K562 (cell line): ENCODE results near the gene GREB1. TPM values are rescaled to one million over a fixed set of nuclear protein-coding genes. Genes with fewer than 3 reads are reported as not detected.

Experiments
- HDAC2 ChIP-seq: fragments of 450-650 bp; IDR thresholded peaks from 2 replicates; pipeline ENCODE4 v1.6.1; 2016; ENCODE audit warnings: mild to moderate bottlenecking
- HDGF ChIP-seq: fragments of 450-650 bp; IDR thresholded peaks from 2 replicates; pipeline ENCODE4 v1.6.1; 2016
- RFX7 ChIP-seq: fragments of 250-450 bp; sonication (Bioruptor Pico); IDR thresholded peaks from 2 replicates; pipeline ENCODE4 v1.5.1; 2021; ENCODE audit warnings: mild to moderate bottlenecking
- WHSC1 ChIP-seq: IDR thresholded peaks from one replicate; pipeline ENCODE4 v1.6.1; 2012; ENCODE audit warnings: low read length, control low read depth, inconsistent platforms
- ZNF24 ChIP-seq: fragments of 450-650 bp; IDR thresholded peaks from 2 replicates; pipeline ENCODE4 v1.6.1; 2016
- polyA plus RNA-seq, 8 experiments: library from polyadenylated mRNA; depleted of rRNA in 4 of 8; stranded (reverse) in 5 of 8; unstranded in 3 of 8; fragments of >200 nt; fragmentation: Nextera tagmentation in 2 of 8; fragmentation: Illumina TruSeq in 1 of 8; extraction: Ambion mirVana in 2 of 8; extraction: Trizol in 1 of 8; gene quantifications; 2 replicates each; pipeline versions ENCODE4 v1.2.1 to v1.2.3, GENCODE V29; 2011 to 2014; ENCODE audit warnings: inconsistent platforms in 1 of 8, missing spikeins in 1 of 8
- total RNA-seq, 7 experiments: library from RNA; depleted of rRNA in 6 of 7; stranded (reverse); fragments of >200 nt in 6 of 7; fragmentation: Illumina TruSeq in 2 of 7; extraction: Trizol in 2 of 7; gene quantifications; 2 replicates each; pipeline versions ENCODE4 v1.2.1 to v1.2.3, GENCODE V29; 2011 to 2021; ENCODE audit warnings: low replicate concordance in 1 of 7
- TF ChIP-seq, protein P1 (sequence below), 2 experiments: fragments of 450-650 bp in 1 of 2; sonication (generic) in 1 of 2; formaldehyde crosslinking in 1 of 2; IDR thresholded peaks; 2 replicates each; pipeline versions ENCODE4 v1.7.1 to v1.9.0; 2016 to 2022; ENCODE audit warnings: inconsistent platforms in 1 of 2, mild to moderate bottlenecking in 1 of 2, missing genetic modification reagents in 1 of 2
- TF ChIP-seq, protein P2 (sequence below): sonication (generic); formaldehyde crosslinking; IDR thresholded peaks from 2 replicates; pipeline ENCODE4 v1.8.1; 2023; ENCODE audit warnings: mild to moderate bottlenecking, missing genetic modification reagents

The GREB1 gene
- total and polyA plus RNA-seq, 9 of the 15 experiments (the other 6 are each of a cell fraction or from before 2014, with no cell fraction given): 0.04 to 0.86 (median 0.10) TPM; not detected in 1

DNA sequence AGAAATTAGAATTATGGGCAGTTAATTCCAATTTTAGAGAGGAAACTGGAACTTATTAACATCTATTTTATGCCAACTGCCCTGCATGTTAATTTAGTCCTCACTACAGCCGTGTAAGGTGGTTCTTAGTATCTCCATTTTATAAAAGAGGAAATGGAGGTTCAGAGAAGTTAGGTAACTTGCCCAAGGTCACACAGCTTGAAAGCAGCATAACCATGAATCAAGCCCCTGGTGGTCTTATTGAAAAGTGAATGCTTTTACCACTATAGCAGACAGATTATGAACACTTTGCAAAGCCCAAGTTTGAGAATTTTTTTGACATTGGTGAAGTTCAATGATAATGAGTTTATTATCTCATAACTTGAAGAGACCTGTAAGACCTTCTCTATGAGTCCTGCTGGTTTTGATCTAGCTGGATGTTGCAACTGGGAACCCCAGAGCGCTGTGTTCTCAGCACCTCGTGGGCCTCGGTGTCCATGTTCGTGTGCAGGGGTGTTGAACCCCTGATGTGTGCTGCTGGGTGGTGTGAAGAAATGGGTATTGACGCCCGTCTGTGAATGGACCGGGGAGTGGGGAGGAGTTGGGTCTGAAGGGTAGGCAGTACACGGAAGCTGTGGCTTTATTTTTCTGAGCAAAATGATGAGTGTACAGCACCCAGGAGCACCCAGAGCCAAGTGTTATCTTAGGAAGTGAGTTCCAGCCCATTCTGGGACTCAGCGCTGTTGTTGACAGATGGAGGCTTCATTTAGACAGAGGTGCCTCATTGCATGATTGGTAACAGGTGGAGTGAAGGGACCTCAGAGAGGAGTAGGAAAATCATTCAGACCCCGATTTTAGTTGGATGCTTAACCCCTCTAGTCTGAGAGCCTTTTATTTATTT is 9.7 kb downstream of the GREB1 start (continued):
- TF ChIP-seq ZNF24: no peak
- TF ChIP-seq HDAC2: peak; percentile 62; the same call in 1 of the 2 replicates
- no peak for TF ChIP-seq RFX7
- no peak for TF ChIP-seq WHSC1
- TF ChIP-seq, protein P1, sequence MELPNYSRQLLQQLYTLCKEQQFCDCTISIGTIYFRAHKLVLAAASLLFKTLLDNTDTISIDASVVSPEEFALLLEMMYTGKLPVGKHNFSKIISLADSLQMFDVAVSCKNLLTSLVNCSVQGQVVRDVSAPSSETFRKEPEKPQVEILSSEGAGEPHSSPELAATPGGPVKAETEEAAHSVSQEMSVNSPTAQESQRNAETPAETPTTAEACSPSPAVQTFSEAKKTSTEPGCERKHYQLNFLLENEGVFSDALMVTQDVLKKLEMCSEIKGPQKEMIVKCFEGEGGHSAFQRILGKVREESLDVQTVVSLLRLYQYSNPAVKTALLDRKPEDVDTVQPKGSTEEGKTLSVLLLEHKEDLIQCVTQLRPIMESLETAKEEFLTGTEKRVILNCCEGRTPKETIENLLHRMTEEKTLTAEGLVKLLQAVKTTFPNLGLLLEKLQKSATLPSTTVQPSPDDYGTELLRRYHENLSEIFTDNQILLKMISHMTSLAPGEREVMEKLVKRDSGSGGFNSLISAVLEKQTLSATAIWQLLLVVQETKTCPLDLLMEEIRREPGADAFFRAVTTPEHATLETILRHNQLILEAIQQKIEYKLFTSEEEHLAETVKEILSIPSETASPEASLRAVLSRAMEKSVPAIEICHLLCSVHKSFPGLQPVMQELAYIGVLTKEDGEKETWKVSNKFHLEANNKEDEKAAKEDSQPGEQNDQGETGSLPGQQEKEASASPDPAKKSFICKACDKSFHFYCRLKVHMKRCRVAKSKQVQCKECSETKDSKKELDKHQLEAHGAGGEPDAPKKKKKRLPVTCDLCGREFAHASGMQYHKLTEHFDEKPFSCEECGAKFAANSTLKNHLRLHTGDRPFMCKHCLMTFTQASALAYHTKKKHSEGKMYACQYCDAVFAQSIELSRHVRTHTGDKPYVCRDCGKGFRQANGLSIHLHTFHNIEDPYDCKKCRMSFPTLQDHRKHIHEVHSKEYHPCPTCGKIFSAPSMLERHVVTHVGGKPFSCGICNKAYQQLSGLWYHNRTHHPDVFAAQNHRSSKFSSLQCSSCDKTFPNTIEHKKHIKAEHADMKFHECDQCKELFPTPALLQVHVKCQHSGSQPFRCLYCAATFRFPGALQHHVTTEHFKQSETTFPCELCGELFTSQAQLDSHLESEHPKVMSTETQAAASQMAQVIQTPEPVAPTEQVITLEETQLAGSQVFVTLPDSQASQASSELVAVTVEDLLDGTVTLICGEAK (IDR thresholded peaks at IDR 0.05): no peak
- TF ChIP-seq, protein P1 (CRISPR knock-in tag; IDR thresholded peaks at IDR 0.05): no peak
- TF ChIP-seq, protein P2, sequence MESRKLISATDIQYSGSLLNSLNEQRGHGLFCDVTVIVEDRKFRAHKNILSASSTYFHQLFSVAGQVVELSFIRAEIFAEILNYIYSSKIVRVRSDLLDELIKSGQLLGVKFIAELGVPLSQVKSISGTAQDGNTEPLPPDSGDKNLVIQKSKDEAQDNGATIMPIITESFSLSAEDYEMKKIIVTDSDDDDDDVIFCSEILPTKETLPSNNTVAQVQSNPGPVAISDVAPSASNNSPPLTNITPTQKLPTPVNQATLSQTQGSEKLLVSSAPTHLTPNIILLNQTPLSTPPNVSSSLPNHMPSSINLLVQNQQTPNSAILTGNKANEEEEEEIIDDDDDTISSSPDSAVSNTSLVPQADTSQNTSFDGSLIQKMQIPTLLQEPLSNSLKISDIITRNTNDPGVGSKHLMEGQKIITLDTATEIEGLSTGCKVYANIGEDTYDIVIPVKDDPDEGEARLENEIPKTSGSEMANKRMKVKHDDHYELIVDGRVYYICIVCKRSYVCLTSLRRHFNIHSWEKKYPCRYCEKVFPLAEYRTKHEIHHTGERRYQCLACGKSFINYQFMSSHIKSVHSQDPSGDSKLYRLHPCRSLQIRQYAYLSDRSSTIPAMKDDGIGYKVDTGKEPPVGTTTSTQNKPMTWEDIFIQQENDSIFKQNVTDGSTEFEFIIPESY (CRISPR knock-in tag): no peak
- TF ChIP-seq HDGF: no peak
